Adrenal gland (tissue), 5 donors: ENCODE data around the gene ACSM5.

Experiments used
- POLR2A ChIP-seq, 2 donors: fragments of 450-650 bp; IDR thresholded peaks; one replicate each; pipeline ENCODE4 v1.6.1; 2017; ENCODE audit warnings: antibody characterized with exemption in 2 of 2, mild to moderate bottlenecking in 2 of 2, moderate library complexity in 1 of 2
- TF ChIP-seq, protein P1 (sequence below), 6 experiments: fragments of 450-650 bp in 4 of 6; fragments of 200-600 bp in 2 of 6; sonication (generic) in 1 of 6; IDR thresholded peaks; 1 replicate in 5 of 6; 2 replicates in 1 of 6; pipeline versions ENCODE4 v1.5.1 to v1.8.0; 2016 to 2021; ENCODE audit warnings: antibody characterized with exemption in 6 of 6, mild to moderate bottlenecking in 2 of 6, moderate library complexity in 1 of 6
- donor health status: DM: no; HTN: no; CAD: no.

DNA sequence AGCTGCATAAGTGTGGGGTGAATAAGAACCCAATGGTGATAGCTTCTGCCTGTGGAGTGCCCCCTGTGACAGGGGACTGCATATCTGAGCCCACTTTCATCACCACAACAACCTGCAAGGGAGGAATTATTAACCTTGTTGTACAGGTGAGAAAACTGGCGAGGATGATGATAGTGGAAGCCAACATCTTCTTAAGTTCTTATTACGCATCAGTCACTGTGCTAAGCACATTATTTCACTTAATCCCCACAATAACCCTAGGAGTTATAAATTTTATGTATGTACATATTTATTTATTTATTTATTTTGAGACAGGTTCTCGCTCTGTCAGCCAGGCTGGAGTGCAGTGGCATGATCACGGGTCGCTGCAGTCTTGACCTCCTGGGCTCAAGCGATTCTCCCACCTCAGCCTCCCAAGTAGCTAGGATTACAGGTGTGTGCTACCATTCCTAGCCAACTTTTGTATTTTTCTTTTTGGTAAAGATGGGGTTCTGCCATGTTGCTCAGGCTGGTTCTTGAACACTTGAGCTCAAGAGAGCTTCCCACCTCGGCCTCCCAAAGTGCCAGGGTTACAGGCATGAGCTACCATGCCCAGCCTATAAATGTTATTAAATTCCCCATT is 12.4 kb upstream of the ACSM5 start:
- TF ChIP-seq, protein P1, sequence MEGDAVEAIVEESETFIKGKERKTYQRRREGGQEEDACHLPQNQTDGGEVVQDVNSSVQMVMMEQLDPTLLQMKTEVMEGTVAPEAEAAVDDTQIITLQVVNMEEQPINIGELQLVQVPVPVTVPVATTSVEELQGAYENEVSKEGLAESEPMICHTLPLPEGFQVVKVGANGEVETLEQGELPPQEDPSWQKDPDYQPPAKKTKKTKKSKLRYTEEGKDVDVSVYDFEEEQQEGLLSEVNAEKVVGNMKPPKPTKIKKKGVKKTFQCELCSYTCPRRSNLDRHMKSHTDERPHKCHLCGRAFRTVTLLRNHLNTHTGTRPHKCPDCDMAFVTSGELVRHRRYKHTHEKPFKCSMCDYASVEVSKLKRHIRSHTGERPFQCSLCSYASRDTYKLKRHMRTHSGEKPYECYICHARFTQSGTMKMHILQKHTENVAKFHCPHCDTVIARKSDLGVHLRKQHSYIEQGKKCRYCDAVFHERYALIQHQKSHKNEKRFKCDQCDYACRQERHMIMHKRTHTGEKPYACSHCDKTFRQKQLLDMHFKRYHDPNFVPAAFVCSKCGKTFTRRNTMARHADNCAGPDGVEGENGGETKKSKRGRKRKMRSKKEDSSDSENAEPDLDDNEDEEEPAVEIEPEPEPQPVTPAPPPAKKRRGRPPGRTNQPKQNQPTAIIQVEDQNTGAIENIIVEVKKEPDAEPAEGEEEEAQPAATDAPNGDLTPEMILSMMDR (IDR thresholded peaks at IDR 0.05), result no peak
- TF ChIP-seq POLR2A (IDR thresholded peaks at IDR 0.05), result no peak
